Measurements from ENCODE around the gene NCOA1. TPM values are rescaled to one million over a fixed set of nuclear protein-coding genes. Genes with fewer than 3 reads are reported as not detected.
A peak's percentile ranks its signal among the peaks of the same experiment; 100 is the strongest.

NCOA1 gene
- total RNA-seq, 1 experiment from 2014 or later: 4.1 TPM

GRCh38 chr2:24491542-24492420 lies 727 bp downstream of the NCOA1 start:
- Histone ChIP-seq H3K4me2 (ENCODE audit: low read depth, low read length, poor library complexity, severe bottlenecking) (peak overlapping the region; percentile 71), H3K4me1 (ENCODE audit: low read length) (peaks cover 20% of the 10 kb centered on the region), H4K20me1 (ENCODE audit: insufficient read depth, low read depth, low read length) (0 out of 2 replicates have a peak, but pooled peaks cover 8% of the 10 kb centered on the region), H3K79me2 (ENCODE audit: low read length) (no peaks in the 10 kb centered on the region), H3K27me3 (ENCODE audit: low read length) (no peaks in the 10 kb centered on the region), H3K9me2 (replicated peaks; ENCODE audit: insufficient read depth, low read length) (no peaks in the 10 kb centered on the region), H3K9ac (ENCODE audit: low read length) (peak overlapping the region; percentile 74), H2AFZ (ENCODE audit: low read length) (no peak overlapping the region), H3K36me3 (ENCODE audit: insufficient read depth, low read length) (no peaks in the 10 kb centered on the region), H3K27ac (ENCODE audit: low read length) (no peak overlapping the region), H3K9me3 (ENCODE audit: low read length) (no peaks in the 10 kb centered on the region), H3K4me3 (ENCODE audit: low read length) (peak overlapping the region; percentile 71)
- peak; percentile 54 for DNase-seq

GRCh38 chr2:24492421-24493279 lies 1.6 kb downstream of the NCOA1 start:
- Histone ChIP-seq H3K9me3 (ENCODE audit: low read length) (no peaks in the 10 kb centered on the region), H3K36me3 (ENCODE audit: insufficient read depth, low read length) (no peaks in the 10 kb centered on the region), H3K79me2 (ENCODE audit: low read length) (no peaks in the 10 kb centered on the region), H2AFZ (ENCODE audit: low read length) (no peak overlapping the region), H4K20me1 (ENCODE audit: insufficient read depth, low read depth, low read length) (0 out of 2 replicates have a peak, but pooled peaks cover 8% of the 10 kb centered on the region), H3K4me3 (ENCODE audit: low read length) (no peak overlapping the region), H3K27ac (ENCODE audit: low read length) (no peak overlapping the region), H3K4me1 (ENCODE audit: low read length) (peaks cover 20% of the 10 kb centered on the region), H3K27me3 (ENCODE audit: low read length) (no peaks in the 10 kb centered on the region), H3K9ac (ENCODE audit: low read length) (no peak overlapping the region), H3K9me2 (replicated peaks; ENCODE audit: insufficient read depth, low read length) (no peaks in the 10 kb centered on the region), H3K4me2 (ENCODE audit: low read depth, low read length, poor library complexity, severe bottlenecking) (peak overlapping the region; percentile 71)
- DNase-seq: no peak

GRCh38 chr2:24493713-24494112 lies 2.7 kb downstream of the NCOA1 start:
- H3K4me2 ChIP-seq (ENCODE audit: low read depth, low read length, poor library complexity, severe bottlenecking): no peak overlapping the region
- H3K79me2 ChIP-seq (ENCODE audit: low read length): no peaks in the 10 kb centered on the region
- no peaks in the 10 kb centered on the region for H3K27me3 ChIP-seq (ENCODE audit: low read length)
- H4K20me1 ChIP-seq (ENCODE audit: insufficient read depth, low read depth, low read length): 0 out of 2 replicates have a peak, but pooled peaks cover 8% of the 10 kb centered on the region
- H3K4me1 ChIP-seq (ENCODE audit: low read length): peaks cover 20% of the 10 kb centered on the region
- DNase-seq: no peak
- H3K9me3 ChIP-seq (ENCODE audit: low read length): no peaks in the 10 kb centered on the region
- no peak overlapping the region for H3K27ac ChIP-seq (ENCODE audit: low read length)
- H3K9ac ChIP-seq (ENCODE audit: low read length): no peak overlapping the region
- H3K36me3 ChIP-seq (ENCODE audit: insufficient read depth, low read length): no peaks in the 10 kb centered on the region
- no peak overlapping the region for H3K4me3 ChIP-seq (ENCODE audit: low read length)
- H2AFZ ChIP-seq (ENCODE audit: low read length): no peak overlapping the region
- no peaks in the 10 kb centered on the region for H3K9me2 ChIP-seq (replicated peaks; ENCODE audit: insufficient read depth, low read length)

GRCh38 chr2:24494410-24494809 lies 3.4 kb downstream of the NCOA1 start:
- no peaks in the 10 kb centered on the region for H3K79me2 ChIP-seq (ENCODE audit: low read length)

GRCh38 chr2:24495451-24495850 lies 4.4 kb downstream of the NCOA1 start:
- H2AFZ ChIP-seq (ENCODE audit: low read length): no peak overlapping the region
- peaks cover 9% of the 10 kb centered on the region for H3K4me1 ChIP-seq (ENCODE audit: low read length)
- H3K9me3 ChIP-seq (ENCODE audit: low read length): no peaks in the 10 kb centered on the region
- DNase-seq: no peak
- no peaks in the 10 kb centered on the region for H3K9me2 ChIP-seq (replicated peaks; ENCODE audit: insufficient read depth, low read length)
- no peak overlapping the region for H3K4me3 ChIP-seq (ENCODE audit: low read length)
- H3K27me3 ChIP-seq (ENCODE audit: low read length): no peaks in the 10 kb centered on the region
- H3K4me2 ChIP-seq (ENCODE audit: low read depth, low read length, poor library complexity, severe bottlenecking): no peak overlapping the region
- no peak overlapping the region for H3K9ac ChIP-seq (ENCODE audit: low read length)
- H3K79me2 ChIP-seq (ENCODE audit: low read length): no peaks in the 10 kb centered on the region
- 0 out of 2 replicates have a peak, but pooled peaks cover 8% of the 10 kb centered on the region for H4K20me1 ChIP-seq (ENCODE audit: insufficient read depth, low read depth, low read length)
- no peak overlapping the region for H3K27ac ChIP-seq (ENCODE audit: low read length)
- H3K36me3 ChIP-seq (ENCODE audit: insufficient read depth, low read length): no peaks in the 10 kb centered on the region

More at GRCh38 chr2:24494410-24494809, 3.4 kb downstream of the NCOA1 start:
- no peaks in the 10 kb centered on the region for H3K27me3 ChIP-seq (ENCODE audit: low read length)
- H4K20me1 ChIP-seq (ENCODE audit: insufficient read depth, low read depth, low read length): 0 out of 2 replicates have a peak, but pooled peaks cover 8% of the 10 kb centered on the region
- H2AFZ ChIP-seq (ENCODE audit: low read length): no peak overlapping the region
- no peaks in the 10 kb centered on the region for H3K9me2 ChIP-seq (replicated peaks; ENCODE audit: insufficient read depth, low read length)
- no peak overlapping the region for H3K9ac ChIP-seq (ENCODE audit: low read length)
- no peaks in the 10 kb centered on the region for H3K36me3 ChIP-seq (ENCODE audit: insufficient read depth, low read length)
- no peak overlapping the region for H3K4me3 ChIP-seq (ENCODE audit: low read length)
- no peak overlapping the region for H3K27ac ChIP-seq (ENCODE audit: low read length)
- no peaks in the 10 kb centered on the region for H3K9me3 ChIP-seq (ENCODE audit: low read length)
- DNase-seq: no peak
- H3K4me2 ChIP-seq (ENCODE audit: low read depth, low read length, poor library complexity, severe bottlenecking): no peak overlapping the region
- H3K4me1 ChIP-seq (ENCODE audit: low read length): peaks cover 19% of the 10 kb centered on the region

GRCh38 chr2:24496959-24497358 lies 5.9 kb downstream of the NCOA1 start:
- H3K79me2 ChIP-seq (ENCODE audit: low read length): no peaks in the 10 kb centered on the region

GRCh38 chr2:24497685-24498084 lies 6.6 kb downstream of the NCOA1 start:
- Histone ChIP-seq H3K9me2 (replicated peaks; ENCODE audit: insufficient read depth, low read length) (no peaks in the 10 kb centered on the region), H3K36me3 (ENCODE audit: insufficient read depth, low read length) (no peaks in the 10 kb centered on the region), H3K4me1 (ENCODE audit: low read length) (no peaks in the 10 kb centered on the region), H3K79me2 (ENCODE audit: low read length) (no peaks in the 10 kb centered on the region), H3K27me3 (ENCODE audit: low read length) (no peaks in the 10 kb centered on the region), H3K4me2 (ENCODE audit: low read depth, low read length, poor library complexity, severe bottlenecking) (no peak overlapping the region), H2AFZ (ENCODE audit: low read length) (no peak overlapping the region), H3K4me3 (ENCODE audit: low read length) (no peak overlapping the region), H4K20me1 (ENCODE audit: insufficient read depth, low read depth, low read length) (0 out of 2 replicates have a peak, but pooled peaks cover under 1% of the 10 kb centered on the region), H3K9ac (ENCODE audit: low read length) (no peak overlapping the region), H3K27ac (ENCODE audit: low read length) (no peak overlapping the region), H3K9me3 (ENCODE audit: low read length) (no peaks in the 10 kb centered on the region)
- no peak for DNase-seq

More at GRCh38 chr2:24496959-24497358, 5.9 kb downstream of the NCOA1 start:
- H3K27me3 ChIP-seq (ENCODE audit: low read length): no peaks in the 10 kb centered on the region
- H2AFZ ChIP-seq (ENCODE audit: low read length): no peak overlapping the region
- no peak for DNase-seq
- H4K20me1 ChIP-seq (ENCODE audit: insufficient read depth, low read depth, low read length): 0 out of 2 replicates have a peak, but pooled peaks cover 7% of the 10 kb centered on the region
- H3K4me2 ChIP-seq (ENCODE audit: low read depth, low read length, poor library complexity, severe bottlenecking): no peak overlapping the region
- no peak overlapping the region for H3K27ac ChIP-seq (ENCODE audit: low read length)
- H3K9me2 ChIP-seq (replicated peaks; ENCODE audit: insufficient read depth, low read length): no peaks in the 10 kb centered on the region
- H3K4me3 ChIP-seq (ENCODE audit: low read length): no peak overlapping the region
- H3K36me3 ChIP-seq (ENCODE audit: insufficient read depth, low read length): no peaks in the 10 kb centered on the region
- no peak overlapping the region for H3K9ac ChIP-seq (ENCODE audit: low read length)
- peaks cover 5% of the 10 kb centered on the region for H3K4me1 ChIP-seq (ENCODE audit: low read length)
- no peaks in the 10 kb centered on the region for H3K9me3 ChIP-seq (ENCODE audit: low read length)

GRCh38 chr2:24498121-24498520 lies 7.1 kb downstream of the NCOA1 start:
- Histone ChIP-seq H3K9ac (ENCODE audit: low read length) (no peak overlapping the region), H2AFZ (ENCODE audit: low read length) (no peak overlapping the region), H3K4me2 (ENCODE audit: low read depth, low read length, poor library complexity, severe bottlenecking) (no peak overlapping the region), H3K4me3 (ENCODE audit: low read length) (no peak overlapping the region), H3K27me3 (ENCODE audit: low read length) (no peaks in the 10 kb centered on the region), H3K4me1 (ENCODE audit: low read length) (no peaks in the 10 kb centered on the region), H3K9me3 (ENCODE audit: low read length) (no peaks in the 10 kb centered on the region), H3K79me2 (ENCODE audit: low read length) (no peaks in the 10 kb centered on the region), H4K20me1 (ENCODE audit: insufficient read depth, low read depth, low read length) (no peaks in the 10 kb centered on the region), H3K36me3 (ENCODE audit: insufficient read depth, low read length) (no peaks in the 10 kb centered on the region), H3K27ac (ENCODE audit: low read length) (no peak overlapping the region), H3K9me2 (replicated peaks; ENCODE audit: insufficient read depth, low read length) (no peaks in the 10 kb centered on the region)
- no peak for DNase-seq

Measured in Karpas-422 (cell line).